Renal cortex interstitium (tissue), 11 donors: ENCODE measurements around the gene CA11. TPM values are rescaled to one million over a fixed set of nuclear protein-coding genes. Genes with fewer than 3 reads are reported as not detected.

ENCODE experiments used
- DNase-seq, 11 donors: peaks; one replicate each; pipeline ENCODE4 v3.0.0-alpha.2; 2013; ENCODE audit warnings: low read depth in 9 of 11, low spot score in 4 of 11; ENCODE audit errors: extremely low read depth in 1 of 11
- polyA plus RNA-seq, 3 donors: library from polyadenylated mRNA; unstranded; fragments of 120-200 nt; gene quantifications; one replicate each; pipeline ENCODE4 v1.2.1, GENCODE V29; 2013; ENCODE audit not compliant: insufficient read length in 3 of 3

CA11 gene
- polyA plus RNA-seq, 3 donors: 21.9 to 30.7 (median 29.2) TPM

DNA sequence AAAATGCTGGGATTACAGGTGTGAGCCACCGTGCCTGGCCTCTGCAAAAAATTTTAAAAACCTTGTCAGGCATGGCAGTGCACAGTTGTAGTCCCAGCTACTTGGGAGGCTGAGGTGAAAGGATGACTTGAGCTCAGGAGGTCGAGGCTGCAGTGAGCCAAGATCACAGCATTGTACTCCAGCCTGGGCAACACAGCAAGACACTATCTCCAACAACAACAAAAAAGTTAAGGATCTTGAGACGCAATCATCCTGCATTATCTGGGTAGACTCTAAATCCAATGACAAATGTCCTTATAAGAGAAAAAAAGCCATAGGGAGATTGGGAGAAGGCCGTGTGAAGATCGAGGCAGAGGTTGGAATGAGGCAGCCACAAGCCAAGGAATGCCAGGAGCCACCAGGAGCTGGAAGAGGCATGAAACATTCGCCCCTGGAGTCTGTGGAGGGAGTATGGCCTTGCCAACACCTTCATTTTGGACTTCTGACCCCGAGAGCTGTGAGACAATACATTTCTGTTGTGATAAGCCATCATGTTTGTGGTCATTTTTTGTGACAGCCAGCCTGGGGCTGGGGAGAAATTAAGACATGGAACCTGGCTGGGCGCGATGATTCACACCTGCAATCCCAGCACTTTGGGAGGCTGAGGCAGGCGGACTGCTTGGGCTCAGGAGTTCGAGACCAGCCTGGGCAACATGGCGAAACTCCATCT lies 5.1 kb upstream of the CA11 start:
- DNase-seq: no peak

DNA sequence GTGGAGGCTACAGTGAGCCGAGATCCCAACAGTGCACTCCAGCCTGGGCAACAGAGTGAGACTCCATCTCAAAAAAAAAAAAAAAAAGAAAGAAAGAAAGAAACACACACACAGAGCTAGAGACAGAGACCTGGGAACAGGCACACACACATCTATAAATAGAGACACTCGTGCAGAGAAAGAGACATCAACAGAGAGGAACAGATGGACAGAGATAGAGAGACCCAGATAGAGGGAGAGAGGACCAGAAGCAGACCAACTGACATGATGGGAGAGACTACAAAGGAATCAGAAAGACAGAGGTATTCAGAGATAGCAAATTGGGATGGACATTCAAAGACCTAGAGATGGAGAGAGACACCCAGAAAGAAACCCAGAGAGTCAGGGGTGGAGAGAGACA lies 2.1 kb upstream of the CA11 start:
- no peak for DNase-seq

DNA sequence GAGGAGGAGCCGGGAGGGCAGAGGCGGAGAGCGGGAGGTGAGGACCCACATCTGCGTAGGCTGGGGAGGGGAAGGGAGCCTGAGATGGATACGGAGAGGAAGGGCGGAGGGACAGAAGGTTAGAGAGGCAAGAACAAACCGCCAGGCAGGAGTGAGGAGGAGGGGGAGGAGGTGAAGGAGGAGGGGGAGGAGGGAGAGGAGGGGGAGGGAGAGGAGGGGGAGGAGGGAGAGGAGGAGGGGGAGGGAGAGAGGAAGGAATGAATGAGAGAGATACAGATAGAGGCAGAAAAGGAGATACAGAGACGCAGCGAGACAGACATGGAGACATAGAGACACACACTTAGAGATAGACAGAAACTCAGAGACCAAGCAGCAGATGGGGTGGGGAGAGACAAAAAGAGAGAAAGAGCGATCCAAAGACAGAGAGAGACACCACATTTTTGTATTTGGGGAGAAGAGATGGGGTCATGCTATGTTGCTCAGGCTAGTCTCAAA lies 782 bp upstream of the CA11 start:
- no peak for DNase-seq

DNA sequence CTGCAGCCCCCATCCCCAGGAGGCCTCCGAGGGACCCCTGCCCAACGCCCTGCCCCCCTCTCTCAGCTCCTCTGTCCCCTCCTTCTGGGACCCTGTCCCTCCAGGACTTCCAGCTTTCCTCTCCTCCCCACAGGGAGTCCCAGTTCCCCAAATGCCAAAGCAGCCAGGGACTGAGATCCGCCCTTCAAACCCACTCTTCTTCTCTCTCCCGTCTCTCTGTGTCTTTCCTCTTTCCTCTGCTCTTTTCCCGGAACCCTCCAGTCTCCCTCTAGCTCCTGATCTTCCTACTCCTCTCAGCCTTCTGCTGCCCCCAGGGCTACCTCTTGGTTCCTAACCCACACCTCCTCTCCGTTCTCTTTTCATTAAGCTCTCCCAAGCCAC lies 377 bp downstream of the CA11 start:
- no peak for DNase-seq

DNA sequence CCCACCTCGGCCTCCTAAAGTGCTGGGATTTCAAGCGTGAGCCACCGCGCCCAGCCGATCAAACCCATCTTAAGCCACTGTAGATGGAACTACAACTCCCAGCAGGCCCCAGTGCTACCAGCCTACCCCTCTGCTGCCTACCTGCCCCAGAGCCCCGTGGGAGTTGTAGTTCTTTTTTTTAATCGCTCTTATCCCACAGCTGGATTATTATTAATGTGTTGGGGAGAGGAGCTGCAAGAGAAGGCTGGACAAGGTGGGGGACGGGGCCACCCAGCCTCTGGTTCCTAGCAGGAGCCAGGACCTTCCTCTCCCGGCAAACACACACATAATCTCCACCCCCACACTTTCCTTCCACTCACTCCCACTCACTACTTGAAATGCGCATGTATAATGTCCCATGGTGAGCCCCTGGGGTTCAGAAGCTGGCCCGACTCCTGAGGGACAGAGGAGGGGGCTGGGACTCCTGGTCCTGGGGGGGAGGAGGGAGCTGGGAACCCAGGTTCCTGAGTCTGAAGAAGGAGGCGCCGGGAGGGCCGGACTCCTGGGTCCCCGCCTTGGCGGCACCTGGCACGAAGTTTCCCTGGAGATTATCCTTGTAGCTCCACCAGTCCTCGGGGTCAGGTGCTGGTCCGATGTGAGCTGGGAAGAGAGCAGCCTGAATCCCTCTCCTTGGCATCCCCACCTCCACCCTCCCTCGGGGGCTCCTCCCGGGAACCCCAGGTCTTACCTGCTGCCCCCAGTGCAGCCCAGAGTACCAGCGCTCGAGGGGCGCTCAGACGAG lies 958 bp downstream of the CA11 start:
- peak in 3 of 11 donors; percentile 69 to 79 (median 78) for DNase-seq

DNA sequence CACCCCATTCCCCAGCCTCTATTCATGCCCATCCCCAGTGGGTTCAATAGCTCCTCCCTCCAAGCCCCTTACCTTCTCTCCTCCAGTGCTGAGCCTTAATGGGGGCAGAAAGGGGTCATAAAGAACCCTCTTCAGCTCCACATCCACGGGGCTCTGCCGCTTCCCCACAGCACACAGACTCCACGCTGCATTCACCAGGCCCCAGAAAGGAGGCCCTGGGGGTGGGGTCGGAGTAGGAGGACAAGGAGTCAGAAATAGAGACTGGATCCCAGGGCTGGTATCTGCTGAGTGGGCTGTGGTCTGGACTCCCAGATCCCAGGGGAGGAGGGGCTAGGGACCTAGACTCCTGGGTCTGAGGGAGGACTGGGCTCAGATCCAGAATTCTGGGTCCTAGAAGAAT lies 1.6 kb downstream of the CA11 start:
- DNase-seq: no peak

DNA sequence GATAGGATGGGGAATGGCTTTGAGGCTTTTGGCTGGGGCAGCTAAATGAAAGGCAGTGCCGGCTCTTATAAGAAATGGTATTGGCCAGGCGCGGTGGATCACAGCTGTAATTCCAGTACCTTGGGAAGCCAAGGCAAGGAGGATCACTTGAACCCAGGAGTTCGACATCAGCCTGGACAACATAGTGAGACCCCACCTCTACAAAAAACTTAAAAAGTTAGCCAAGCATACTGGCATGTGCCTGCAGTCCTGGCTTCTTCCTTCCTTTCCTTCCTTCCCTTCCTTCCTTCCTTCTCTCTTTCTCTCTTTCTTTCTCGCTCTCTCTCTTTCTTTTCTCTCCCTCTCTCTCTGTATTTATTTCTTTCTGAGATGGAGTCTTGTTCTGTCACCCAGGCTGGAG lies 3.1 kb downstream of the CA11 start:
- no peak for DNase-seq

DNA sequence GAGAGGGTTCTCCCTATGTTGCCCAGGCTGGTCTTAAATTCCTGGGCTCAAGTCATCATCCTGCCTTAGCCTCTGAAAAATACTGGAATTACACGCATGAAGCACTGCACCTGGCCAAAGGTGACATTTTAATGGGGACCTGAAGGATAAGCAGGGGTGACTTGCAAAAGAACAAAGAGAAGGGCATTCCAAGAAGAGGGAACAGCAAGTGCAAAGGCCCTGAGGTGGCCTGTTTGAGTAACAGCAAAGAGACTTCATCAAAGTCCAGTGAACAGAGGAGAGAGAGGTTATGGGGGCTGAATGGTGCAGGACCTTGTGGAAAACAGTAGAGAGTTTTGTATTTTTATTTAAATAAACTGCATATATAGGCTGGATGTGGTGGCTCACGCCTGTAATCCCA lies 4.1 kb downstream of the CA11 start:
- no peak for DNase-seq

DNA sequence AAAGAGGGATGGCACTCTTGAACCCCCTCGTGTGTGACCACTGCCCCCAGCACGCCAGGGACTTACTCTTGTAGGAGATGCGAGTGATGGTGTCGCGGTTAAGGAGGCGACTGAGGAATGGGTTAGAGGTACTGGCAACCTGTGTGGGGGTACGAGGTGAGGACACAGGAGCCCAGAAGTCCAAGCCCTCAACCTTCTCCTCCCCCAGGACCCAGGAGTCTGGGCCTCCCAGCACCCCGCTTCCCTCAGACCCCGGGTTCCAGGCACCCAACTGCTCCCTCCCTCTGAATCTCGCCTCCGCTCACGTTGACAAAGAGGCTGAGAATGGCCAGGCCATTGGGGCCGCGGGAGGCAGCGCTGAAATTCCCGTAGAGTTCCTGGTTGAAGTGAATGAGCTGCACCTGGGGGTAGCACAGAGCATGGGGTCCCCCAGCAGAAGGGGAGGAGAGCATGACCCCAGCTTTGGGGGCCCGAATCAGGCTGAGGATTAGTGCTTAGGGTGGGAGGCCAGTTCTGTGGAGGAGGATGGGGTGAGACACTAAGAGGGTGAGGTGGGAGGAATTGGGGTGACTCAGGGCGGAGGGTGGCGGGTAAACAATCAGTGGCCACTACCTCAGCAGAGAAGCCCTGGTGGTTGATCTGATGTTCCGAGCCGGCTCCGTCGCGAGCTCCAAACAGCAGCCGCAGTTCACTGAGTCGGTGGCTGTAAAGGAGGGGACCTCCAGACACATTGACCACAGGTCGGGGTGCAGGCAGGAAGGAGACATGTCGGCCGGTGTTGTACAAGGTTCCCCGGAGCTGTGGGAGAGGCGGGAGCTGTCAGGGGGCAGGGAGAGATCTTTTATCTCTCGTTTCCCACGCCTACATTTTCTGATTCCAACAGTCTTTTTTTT lies 6.3 kb downstream of the CA11 start:
- no peak for DNase-seq

DNA sequence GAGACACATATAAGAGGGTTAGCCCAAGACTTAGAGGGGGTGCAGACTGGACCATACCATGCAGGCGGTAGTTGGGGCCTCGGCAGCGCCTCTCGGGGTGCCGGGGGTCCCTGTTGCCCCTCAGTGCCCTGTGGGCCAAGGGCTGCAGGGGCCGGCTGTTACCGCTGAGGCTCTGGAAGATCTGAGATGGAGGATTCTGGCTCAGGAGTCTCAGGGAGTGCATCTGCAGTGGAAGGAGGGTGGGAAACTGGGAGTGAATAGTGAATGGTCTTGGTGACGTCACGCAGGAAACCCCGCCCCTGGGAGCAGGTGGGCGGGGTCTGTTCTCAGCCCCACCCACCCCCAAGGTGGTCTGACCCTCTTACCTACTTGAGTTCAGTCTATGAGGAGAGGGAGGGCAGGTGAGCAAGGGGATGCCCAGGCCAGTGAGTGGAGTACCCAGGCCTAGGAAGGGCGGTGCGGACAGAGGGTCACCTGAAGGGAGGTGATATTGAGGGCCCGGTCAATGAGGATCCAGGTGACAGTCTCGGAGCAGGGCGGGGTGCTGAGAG lies 7.1 kb downstream of the CA11 start:
- no peak for DNase-seq

DNA sequence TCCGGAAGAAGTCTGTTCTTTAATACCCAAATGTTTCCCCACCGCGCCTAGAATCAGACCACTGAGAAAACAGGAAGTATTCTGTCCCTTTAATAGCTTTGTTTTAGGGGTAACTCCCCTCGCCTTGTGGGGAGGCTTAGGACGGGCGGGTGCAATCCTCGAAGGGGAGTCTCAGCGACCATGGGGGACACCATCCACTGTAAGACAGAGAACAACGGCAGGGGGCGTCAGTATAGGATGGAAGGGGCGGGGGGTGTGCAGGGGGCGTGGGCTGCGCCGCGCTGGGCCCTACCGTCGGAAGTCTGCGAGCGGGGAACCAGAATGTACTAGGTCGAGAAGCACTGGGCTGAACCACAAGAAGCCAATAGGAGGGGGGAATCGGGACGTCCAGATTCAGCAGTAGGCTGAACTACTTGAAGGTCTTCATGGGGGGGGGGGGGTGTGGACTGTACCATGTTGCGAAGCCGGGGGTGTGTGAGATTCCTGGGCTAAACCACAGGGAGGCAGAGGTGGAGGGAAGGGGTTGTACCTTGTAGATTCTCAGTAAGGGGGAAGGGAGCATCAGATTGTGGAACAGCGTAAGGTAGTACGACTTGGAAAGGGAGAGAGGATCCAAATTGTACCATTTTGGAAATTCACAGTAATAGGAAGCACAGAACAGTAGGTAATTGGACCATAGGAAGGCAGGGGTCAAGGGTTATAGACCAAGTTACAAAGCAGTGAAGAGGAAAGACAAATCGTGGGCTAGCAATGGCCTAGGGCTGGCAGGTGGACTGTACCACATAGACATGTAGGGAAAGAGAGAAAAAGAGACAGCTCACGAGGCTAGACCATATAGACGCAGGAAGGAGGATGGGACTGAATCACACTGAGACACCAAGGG lies 7.8 kb downstream of the CA11 start:
- peak in 9 of 11 donors; percentile 84 to 96 (median 92) for DNase-seq

DNA sequence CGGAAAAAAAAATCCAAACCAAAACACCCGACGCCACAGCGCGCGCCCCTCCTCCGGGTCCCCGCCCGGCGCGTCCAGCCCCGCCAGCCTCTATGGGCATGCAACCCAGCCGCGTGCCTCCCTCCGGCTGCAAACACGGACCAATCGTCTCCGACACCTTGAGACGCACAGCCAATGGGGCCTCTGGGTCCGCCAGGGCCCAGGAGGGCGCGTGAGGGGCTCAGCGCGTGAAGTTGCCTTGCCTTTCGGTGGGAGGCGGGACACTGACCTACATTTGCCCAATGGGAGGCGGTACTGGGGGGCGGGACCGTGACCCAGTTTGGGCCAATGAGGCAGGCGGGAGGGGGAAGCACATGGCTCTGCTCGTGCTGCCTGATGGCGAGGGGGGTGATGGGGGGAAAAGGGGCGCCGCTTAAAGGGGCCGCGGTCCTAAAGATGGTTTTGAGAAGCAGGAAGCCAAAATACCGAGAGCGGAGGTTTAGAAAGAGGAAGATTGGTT lies 8.5 kb downstream of the CA11 start:
- DNase-seq: peak; percentile 95 to 100 (median 98)

DNA sequence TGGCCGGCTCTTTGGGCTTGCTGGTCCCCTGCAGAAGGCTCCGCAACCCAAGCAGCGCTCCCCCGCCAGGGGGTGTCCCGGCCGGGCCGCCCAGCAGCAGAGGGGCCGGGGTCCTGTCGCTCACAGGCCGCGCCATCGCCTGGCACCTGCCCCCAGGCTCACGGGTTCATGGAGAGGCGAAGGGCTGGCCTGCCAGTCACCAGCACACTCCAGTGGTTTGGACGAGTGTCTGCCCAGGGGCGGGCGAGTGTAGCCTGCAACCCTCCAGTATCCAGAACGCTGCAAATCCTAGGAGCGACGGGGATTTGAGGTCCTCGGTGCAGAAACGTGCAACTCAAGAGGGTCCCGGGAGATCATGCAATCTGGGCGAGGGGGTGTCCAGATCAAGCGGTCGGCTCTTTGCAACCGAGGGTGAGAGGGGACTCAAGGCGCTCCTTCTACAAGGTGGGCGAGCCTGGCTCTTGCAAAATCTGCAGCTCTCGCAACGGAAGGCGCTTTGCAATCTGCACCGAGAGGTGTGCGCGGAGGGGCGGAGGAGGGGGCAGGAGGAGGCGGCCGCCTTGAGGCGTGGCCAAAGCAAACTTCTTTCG lies 9.0 kb downstream of the CA11 start, which contains the start of gene DBP:
Gene DBP (minus strand): TSS at position 521 of the 590 bp plus-strand sequence. CDS start 385 bp downstream, at position 136.
- no peak for DNase-seq

DNA sequence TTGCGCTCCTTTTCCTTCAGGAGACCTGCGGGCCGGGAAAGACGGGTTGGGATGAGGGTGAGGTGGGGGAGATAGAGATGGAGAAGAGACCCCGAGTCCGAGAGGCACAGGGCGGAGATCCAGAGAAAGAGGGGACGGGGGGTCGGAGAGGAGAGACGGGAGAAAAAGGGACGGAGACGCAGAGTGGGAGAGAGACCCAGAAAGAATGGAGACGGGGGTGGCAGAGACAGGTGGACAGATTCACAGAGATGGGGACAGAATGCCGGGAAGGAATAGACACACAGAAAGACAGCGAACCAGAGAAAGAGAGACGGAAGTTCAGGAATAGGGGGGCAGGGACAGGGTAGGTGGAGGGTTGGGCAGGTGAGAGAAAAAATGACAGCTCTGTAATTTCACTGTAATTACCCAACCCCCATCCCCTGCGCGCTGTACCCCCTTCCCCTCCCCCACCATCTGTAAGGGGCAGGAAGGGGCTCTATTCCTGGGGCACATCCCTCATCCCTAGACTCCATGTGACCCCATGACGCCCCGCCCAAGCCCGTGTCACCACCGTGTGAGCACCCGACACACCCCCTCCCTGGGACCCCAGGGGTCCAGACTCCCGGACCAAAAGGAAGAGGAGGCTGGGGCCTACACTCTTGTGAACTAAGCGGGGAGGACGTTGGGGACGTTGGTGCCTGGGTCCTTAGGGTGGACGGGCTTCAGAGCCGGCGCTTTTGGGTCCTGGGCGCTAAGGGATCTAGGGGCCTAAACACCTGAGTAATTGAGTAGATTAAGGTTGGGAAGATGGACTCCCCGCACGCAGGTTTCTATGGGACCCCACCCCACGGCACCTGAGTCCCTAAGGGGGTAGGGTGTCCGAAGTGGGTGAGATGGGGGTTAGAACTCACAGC lies 9.8 kb downstream of the CA11 start:
- DNase-seq: no peak

DNA sequence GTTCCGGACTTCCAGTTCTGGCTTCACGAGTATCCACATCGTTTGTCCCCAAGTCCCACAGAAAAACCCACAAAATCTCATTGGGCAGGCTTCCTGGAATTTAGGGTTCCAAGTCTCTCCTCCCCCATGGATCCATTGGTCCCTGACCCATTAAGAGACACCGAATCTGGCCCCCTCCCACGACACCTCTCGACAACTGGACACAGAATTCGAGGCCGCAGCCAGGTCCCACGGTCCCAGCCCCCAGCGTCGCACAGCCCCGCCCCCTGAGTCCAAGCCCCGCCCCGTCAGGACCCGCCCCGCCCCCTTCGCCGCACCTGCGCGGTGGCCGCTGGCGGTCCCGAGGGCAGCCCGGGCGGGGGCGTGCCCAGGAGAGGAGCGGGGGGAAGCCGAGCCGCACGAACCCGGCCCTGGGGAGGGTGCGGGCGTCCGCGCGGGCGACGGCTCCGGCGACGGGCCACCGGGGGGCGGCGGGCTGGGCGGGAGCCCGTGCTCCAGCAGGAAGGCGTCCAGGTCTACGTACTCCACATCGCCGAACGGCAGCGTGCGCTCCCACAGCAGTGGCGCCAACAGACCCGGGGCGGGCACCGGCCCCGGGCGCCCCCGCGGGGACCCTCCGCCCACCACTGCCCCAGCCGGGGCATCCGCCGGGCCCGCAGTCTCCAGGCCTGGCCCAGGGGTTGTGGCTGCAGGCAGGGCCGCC lies 10.6 kb downstream of the CA11 start:
- DNase-seq: no peak
